OCI-LY3 (cell line): ENCODE results near the gene CDK15.

Experiments
- CTCF ChIP-seq: fragments of 200-600, 300-600 bp; sonication (generic); IDR thresholded peaks from 2 replicates; pipeline ENCODE4 v1.5.1; 2014; ENCODE audit warnings: antibody characterized with exemption, low read length, low read depth
- EZH2phosphoT487 ChIP-seq: fragments of 200-600 bp; shearing (Covaris generic); IDR thresholded peaks from 2 replicates; pipeline ENCODE4 v1.6.1; 2018; ENCODE audit warnings: antibody characterized with exemption, mixed run types, low read depth

- TF ChIP-seq CTCF (no peak), EZH2phosphoT487 (no peak)
These were observed 94.0 kb downstream of the CDK15 start for GRCh38 chr2:201900362-201900761.
